ENCODE results near the gene BLMH.

GRCh38 chr17:30274887-30275286 lies 16.9 kb downstream of the BLMH start:
- TF ChIP-seq CTCF (IDR thresholded peaks at IDR 0.05) (no peak), EZH2 (IDR thresholded peaks at IDR 0.05; ENCODE audit: borderline replicate concordance, insufficient read depth, low read depth, low read length, poor library complexity, severe bottlenecking) (no peak)

Data from B cell (primary cell).